Left ventricle myocardium inferior (tissue), 1 donor: Measurements from ENCODE around the gene OR5AP2. TPM values are rescaled to one million over a fixed set of nuclear protein-coding genes. Genes with fewer than 3 reads are reported as not detected.

Source experiments
- DNase-seq: peaks from one replicate; pipeline ENCODE4 v3.0.0-alpha.2; 2020
- H3K27ac ChIP-seq: fragments of 200-600 bp; replicated peaks from 2 replicates; pipeline ENCODE4 v1.8.0; 2021
- H3K27me3 ChIP-seq: fragments of 200-600 bp; 2 replicates; pipeline ENCODE4 v1.8.0; 2021; ENCODE audit warnings: low read depth
- H3K36me3 ChIP-seq: fragments of 200-600 bp; 2 replicates; pipeline ENCODE4 v1.8.0; 2021
- H3K4me1 ChIP-seq: fragments of 200-600 bp; 2 replicates; pipeline ENCODE4 v1.8.0; 2021
- H3K4me3 ChIP-seq: fragments of 200-600 bp; 2 replicates; pipeline ENCODE4 v1.8.0; 2021; ENCODE audit warnings: mild to moderate bottlenecking, moderate library complexity
- H3K9me3 ChIP-seq: fragments of 200-600 bp; replicated peaks from 2 replicates; pipeline ENCODE4 v1.8.0; 2021
- CTCF ChIP-seq: fragments of 200-600 bp; IDR thresholded peaks from 2 replicates; pipeline ENCODE4 v1.8.0; 2021; ENCODE audit warnings: antibody characterized with exemption, mild to moderate bottlenecking, borderline replicate concordance
- intact Hi-C: fragments of 100-400 bp; cut with micrococcal nuclease; formaldehyde crosslinking; loops from one replicate; pipeline ENCODE4 v1.11.0; 2022
- total RNA-seq: library from RNA; stranded (reverse); fragmentation: NEBNext Ultra II Directional; extraction: Animal tissue kit (Norgen Biotek cat#: 25700); gene quantifications from one replicate; pipeline ENCODE4 v1.2.1, GENCODE V29; 2021
- donor health status: DM: no; HTN: yes; CAD: no; lungs with severe emphysema.

OR5AP2 gene
- total RNA-seq, 1 donor from 2014 or later: not detected

- Histone ChIP-seq H3K27ac (no peak overlapping the region), H3K27me3 (no peaks in the 10 kb centered on the region), H3K9me3 (no peaks in the 10 kb centered on the region), H3K36me3 (no peaks in the 10 kb centered on the region), H3K4me3 (no peak overlapping the region), H3K4me1 (no peaks in the 10 kb centered on the region)
- DNase-seq: no peak
- no peak for TF ChIP-seq CTCF
- intact Hi-C loops: no loop called here
Measured at GRCh38 chr11:56637500-56637899, 4.7 kb downstream of the OR5AP2 start.

GRCh38 chr11:56636861-56637260, 5.4 kb downstream of the OR5AP2 start:
- no peak for TF ChIP-seq CTCF
- Histone ChIP-seq H3K4me1 (no peaks in the 10 kb centered on the region), H3K27me3 (no peaks in the 10 kb centered on the region), H3K4me3 (no peak overlapping the region), H3K36me3 (no peaks in the 10 kb centered on the region), H3K9me3 (no peaks in the 10 kb centered on the region), H3K27ac (no peak overlapping the region)
- DNase-seq: no peak
- intact Hi-C loops: no loop called here

- intact Hi-C loops: no loop called here
- no peak overlapping the region for H3K27ac ChIP-seq
- no peaks in the 10 kb centered on the region for H3K4me1 ChIP-seq
- no peak overlapping the region for H3K4me3 ChIP-seq
- no peak for TF ChIP-seq CTCF
- no peaks in the 10 kb centered on the region for H3K9me3 ChIP-seq
- no peaks in the 10 kb centered on the region for H3K27me3 ChIP-seq
- DNase-seq: no peak
- no peaks in the 10 kb centered on the region for H3K36me3 ChIP-seq
Measured at GRCh38 chr11:56632329-56632728, 9.9 kb downstream of the OR5AP2 start.

GRCh38 chr11:56625946-56626345, 16.3 kb downstream of the OR5AP2 start:
- Histone ChIP-seq H3K27ac (no peak overlapping the region), H3K9me3 (no peaks in the 10 kb centered on the region), H3K4me1 (no peaks in the 10 kb centered on the region), H3K27me3 (no peaks in the 10 kb centered on the region), H3K4me3 (no peak overlapping the region), H3K36me3 (no peaks in the 10 kb centered on the region)
- no peak for DNase-seq
- intact Hi-C loops: no loop called here
- TF ChIP-seq CTCF: no peak

- no peak overlapping the region for H3K4me3 ChIP-seq
Measured at GRCh38 chr11:56624661-56625110, 17.6 kb downstream of the OR5AP2 start.

More at GRCh38 chr11:56624661-56625110, 17.6 kb downstream of the OR5AP2 start:
- Histone ChIP-seq H3K36me3 (no peaks in the 10 kb centered on the region), H3K9me3 (no peaks in the 10 kb centered on the region), H3K4me1 (no peaks in the 10 kb centered on the region), H3K27ac (no peak overlapping the region), H3K27me3 (no peaks in the 10 kb centered on the region)
- DNase-seq: no peak
- peak; percentile 45 for TF ChIP-seq CTCF
- intact Hi-C loops: no loop called here
